HL-60 (cell line): Measurements from ENCODE around the gene CFAP46.

Experiments used
- DNase-seq, 2 experiments: peaks; one replicate each; pipeline ENCODE4 v3.0.0-alpha.2; 2010 to 2020; ENCODE audit warnings: low read depth in 1 of 2, low spot score in 1 of 2
- H3K27ac ChIP-seq: fragments of 250-450 bp; sonication (Bioruptor Pico); replicated peaks from 2 replicates; pipeline ENCODE4 v1.5.1; 2020; ENCODE audit warnings: mild to moderate bottlenecking, moderate library complexity
- H3K27me3 ChIP-seq: fragments of 250-450 bp; sonication (Bioruptor Pico); 2 replicates; pipeline ENCODE4 v1.5.1; 2021; ENCODE audit warnings: mild to moderate bottlenecking, moderate library complexity; ENCODE audit not compliant: insufficient read depth, poor library complexity, severe bottlenecking
- H3K4me3 ChIP-seq: replicated peaks from 2 replicates; pipeline ENCODE4 v1.5.1; 2011; ENCODE audit warnings: mild to moderate bottlenecking, control low read depth, low read length; ENCODE audit not compliant: insufficient read depth
- CTCF ChIP-seq: IDR thresholded peaks from one replicate; pipeline ENCODE4 v1.5.1; 2011; ENCODE audit warnings: low read length, control low read depth, inconsistent platforms; ENCODE audit not compliant: insufficient read depth
- GABPA ChIP-seq: IDR thresholded peaks from 2 replicates; pipeline ENCODE4 v1.6.1; 2012; ENCODE audit warnings: low read depth
- POLR2AphosphoS5 ChIP-seq: IDR thresholded peaks from 2 replicates; pipeline ENCODE4 v1.6.1; 2012; ENCODE audit warnings: low read depth
- REST ChIP-seq: IDR thresholded peaks from 2 replicates; pipeline ENCODE4 v1.6.1; 2012; ENCODE audit warnings: low read depth; ENCODE audit not compliant: insufficient replicate concordance
- SPI1 ChIP-seq: IDR thresholded peaks from 2 replicates; pipeline ENCODE4 v1.6.1; 2012; ENCODE audit warnings: low read depth, mild to moderate bottlenecking, borderline replicate concordance

Gene CFAP46

GRCh38 chr10:132788831-132789219 lies 153.5 kb downstream of the CFAP46 start:
- TF ChIP-seq POLR2AphosphoS5 (no peak), CTCF (no peak), GABPA (no peak), REST (no peak), SPI1 (no peak)
- DNase-seq, result no peak
- H3K27me3 ChIP-seq, result peaks cover 58% of the 10 kb centered on the region
- no peak overlapping the region for H3K27ac ChIP-seq
- no peak overlapping the region for H3K4me3 ChIP-seq

DNA sequence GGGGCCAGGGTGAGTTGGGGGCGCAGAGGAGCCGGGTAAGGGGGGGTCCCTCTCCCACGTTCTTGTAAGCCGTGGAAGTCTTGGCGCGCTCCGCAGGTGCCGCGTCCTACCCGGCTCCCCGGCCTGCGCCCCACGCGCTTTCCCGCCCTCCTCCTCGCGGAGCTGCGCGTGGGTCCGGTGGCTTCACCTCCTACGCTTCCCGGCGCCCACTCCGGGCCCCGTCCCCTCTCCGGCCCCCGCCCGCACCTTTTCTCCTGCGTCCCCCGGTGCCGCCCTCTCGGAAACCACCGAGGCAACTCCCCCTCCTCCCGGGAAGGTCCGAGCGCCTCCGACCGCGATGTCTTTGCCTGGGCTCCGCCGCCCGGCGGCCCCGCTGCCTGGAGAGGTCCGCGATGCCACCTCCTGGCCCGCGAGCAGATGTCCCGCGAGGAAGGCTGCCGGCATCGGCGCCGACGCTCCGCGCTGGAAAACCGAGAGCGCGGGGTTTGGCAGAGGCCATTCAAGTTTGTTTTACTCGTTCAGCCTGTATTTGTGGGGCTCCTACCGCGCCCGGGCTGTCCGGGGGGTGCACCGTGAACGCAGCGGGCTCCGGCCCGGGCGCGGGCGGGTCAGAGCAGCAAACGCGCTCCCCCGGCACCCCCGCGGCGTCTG lies 154.1 kb downstream of the CFAP46 start:
- Histone ChIP-seq H3K27me3 (peaks cover 60% of the 10 kb centered on the region), H3K27ac (no peak overlapping the region), H3K4me3 (no peak overlapping the region)
- TF ChIP-seq CTCF (no peak), GABPA (no peak), REST (no peak)
- DNase-seq, result no peak

DNA sequence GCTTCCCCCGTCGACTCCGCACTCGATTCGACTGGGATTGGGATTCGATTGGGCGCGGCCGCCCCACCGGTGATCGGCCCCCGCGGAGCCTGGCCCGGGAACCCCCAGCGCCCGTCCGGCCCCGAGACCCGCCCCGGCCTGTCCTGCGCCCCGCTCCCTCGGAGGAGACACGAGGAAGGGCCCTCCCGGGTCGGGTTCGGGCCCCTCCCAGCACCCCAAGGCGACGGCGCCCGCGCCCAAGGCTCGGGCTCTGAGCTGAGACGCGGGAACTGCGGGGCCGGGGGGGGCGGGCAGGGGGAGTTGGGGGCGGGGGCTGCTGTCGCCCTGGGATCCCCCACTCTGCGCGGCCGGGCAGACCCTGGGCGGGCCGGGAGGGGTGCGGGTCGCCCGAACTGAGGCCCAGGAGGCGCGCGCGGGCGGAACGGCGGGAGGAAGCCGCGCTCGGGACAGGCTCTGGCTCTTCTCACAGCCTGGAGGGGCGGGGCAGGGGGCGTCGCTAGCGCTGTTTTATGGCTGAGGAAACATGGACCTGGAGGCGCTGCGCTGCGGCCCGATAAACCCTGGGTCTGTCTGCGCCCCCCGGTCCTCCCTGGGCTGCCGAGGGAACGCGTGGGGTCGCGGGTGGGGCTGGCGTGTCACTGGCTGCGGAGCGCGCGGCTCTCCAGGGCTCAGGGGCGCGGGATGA lies 154.7 kb downstream of the CFAP46 start:
- TF ChIP-seq SPI1 (no peak), REST (no peak), CTCF (no peak), GABPA (no peak), POLR2AphosphoS5 (no peak)
- Histone ChIP-seq H3K27me3 (peaks cover 60% of the 10 kb centered on the region), H3K4me3 (no peak overlapping the region), H3K27ac (no peak overlapping the region)
- no peak for DNase-seq
